GM19240 (cell line): Measurements from ENCODE around the gene SLC38A3.

Experiments
- DNase-seq: peaks from one replicate; pipeline ENCODE4 v3.0.0; 2011; ENCODE audit warnings: low spot score; ENCODE audit not compliant: insufficient read length

Gene SLC38A3

DNA sequence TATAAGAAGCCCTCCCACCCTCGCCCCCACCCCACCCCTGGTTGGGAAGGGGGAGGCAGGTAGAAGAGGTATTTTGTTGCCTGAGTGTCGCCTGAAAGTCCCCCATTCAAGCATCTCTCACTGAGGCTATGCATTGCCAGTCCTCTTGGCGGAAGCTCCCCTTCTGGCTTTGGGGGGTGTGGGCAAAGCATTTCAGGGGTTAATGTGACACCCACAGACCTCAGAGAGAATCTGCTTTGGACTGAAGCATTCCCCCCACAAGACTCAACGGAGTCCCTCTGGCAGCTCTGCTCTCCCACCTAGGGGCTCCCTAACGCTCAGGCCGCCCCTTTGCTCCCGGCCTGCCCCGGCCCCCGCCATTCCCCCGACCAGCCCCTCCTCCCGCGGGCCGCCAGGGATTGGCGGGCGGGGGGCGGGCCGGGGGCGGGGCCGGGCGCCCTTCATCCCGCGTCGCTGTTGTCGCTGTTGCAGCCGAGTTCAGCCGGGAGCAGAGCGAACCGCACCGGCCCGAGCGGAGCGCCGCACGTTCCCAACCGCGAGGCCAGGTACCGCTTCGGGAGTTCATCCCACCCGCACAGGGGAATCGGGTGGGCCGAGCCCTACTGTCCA lies at the start of gene SLC38A3:
Gene SLC38A3, plus strand, starts transcription at position 468 of the 609 bp plus-strand sequence. CDS start 8,929 bp downstream, outside the sequence.
- DNase-seq, result no peak

DNA sequence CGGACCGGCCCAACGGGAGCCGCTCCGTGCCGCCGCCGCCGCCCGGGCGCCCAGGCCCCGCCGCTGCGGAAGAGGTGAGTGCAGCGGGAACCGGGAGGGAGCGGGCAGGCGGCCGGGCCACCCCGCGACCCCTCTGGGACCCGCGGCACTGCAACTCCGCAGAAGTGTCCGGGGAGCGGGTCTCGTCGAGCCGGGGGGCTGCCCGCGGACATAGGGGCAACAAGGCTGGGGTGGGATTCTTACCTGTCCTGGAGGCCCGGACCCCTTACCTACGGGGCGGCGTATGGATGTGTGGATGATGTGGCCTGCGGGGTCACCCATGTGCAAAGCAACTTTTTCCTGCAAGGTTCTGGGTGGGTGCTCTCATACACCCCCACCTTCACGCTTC lies 49.6 kb upstream of the SLC38A3 start:
- no peak for DNase-seq

DNA sequence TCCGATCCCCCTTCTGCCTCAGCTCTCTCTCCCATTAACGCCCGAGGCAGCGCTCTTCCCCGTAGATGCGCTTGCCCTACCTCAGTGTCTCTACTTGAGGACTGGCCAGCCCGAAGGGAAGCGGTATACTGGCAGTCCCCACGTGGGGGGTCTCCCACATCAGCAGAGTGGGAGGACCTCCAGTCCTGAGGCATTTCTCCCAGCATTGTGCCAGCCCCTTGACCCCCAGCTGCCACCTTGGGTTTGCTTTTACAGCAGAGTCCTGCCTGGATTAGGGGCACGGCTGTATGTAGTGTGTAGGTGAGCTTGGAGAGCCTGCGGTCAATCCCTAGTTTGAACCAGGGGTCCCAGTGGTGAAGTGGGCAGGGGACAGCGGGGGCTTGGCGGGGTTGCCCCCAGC lies 49.2 kb upstream of the SLC38A3 start:
- no peak for DNase-seq

DNA sequence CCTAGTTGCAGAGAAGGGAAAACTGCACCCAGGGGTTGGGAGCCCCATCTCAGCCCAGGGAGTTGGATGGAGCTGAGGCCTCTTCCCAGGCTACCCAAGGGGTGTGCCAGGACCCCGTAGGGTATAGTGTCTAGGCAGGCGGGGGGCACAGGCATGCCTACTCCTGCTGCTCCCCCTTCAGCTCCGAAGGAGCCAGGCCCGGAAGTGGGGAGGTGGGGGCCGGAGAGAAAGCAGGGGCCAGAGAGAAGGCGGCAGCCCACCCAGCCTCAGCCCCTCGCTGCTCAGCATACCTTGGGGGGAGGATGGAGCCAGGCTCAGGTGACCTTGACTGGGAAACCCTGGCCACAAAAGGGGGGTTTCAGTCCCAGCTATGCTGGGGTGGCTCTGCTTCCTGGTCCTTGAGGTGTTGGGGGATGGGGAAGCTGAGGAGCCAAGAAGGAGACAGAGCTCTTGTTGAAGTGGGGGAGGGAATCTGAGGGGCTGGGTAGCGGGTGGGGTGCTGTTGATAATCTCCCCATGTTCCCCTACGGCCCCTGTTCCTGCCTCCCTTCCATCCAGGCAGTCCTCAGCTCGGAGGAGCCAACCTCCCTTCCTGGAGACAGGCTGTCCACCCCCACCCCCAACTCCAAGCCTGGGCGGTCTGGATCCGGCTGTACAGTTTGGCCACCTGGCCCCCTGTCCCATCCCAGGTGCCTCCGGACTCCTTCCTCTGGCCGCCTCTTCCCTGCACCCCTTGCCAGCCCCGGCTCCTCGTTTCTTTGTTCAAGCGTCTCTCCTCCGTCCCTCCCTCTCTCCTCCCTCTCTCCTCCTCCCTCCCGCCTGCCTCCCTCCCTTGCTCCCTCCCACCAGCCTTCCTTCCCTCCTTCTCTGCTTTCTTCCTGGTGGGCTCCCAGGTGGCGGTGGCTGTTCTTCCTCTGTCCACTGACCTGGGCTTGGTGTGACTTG lies 48.2 kb upstream of the SLC38A3 start:
- DNase-seq, result no peak

DNA sequence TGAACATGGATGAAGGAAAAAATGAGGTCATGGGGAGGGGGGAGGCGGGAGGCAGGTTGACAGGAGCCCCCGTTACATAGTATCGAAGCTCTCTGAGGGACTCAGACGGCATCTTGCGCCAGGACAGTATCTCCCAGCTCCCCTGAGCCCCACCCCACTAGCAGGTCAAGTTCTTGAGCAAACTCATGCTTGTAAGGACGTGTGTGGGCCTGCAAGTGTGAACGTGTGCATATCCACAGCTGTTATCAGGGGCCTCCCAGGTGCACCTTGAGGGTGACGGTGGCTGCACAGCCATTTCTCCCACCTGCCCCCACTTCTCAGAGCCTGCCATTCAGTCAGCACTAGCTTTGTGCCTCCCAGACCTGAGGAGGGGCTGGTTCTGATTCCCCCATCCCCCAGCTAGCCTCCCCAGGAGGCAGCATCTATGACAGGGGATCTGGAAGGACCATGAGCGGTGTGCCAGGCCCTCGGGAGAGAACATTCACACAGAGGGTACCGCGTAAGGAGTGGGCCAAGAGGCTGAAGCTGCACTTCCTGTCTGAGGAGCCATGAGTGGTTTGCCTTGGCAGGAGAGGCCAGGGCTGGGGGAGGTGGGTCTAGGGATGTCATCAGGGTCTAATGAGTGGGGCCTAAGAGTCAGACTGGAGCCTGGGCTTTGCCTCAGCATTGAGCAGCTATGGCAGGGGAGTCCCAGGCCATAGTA lies 47.1 kb upstream of the SLC38A3 start:
- no peak for DNase-seq

DNA sequence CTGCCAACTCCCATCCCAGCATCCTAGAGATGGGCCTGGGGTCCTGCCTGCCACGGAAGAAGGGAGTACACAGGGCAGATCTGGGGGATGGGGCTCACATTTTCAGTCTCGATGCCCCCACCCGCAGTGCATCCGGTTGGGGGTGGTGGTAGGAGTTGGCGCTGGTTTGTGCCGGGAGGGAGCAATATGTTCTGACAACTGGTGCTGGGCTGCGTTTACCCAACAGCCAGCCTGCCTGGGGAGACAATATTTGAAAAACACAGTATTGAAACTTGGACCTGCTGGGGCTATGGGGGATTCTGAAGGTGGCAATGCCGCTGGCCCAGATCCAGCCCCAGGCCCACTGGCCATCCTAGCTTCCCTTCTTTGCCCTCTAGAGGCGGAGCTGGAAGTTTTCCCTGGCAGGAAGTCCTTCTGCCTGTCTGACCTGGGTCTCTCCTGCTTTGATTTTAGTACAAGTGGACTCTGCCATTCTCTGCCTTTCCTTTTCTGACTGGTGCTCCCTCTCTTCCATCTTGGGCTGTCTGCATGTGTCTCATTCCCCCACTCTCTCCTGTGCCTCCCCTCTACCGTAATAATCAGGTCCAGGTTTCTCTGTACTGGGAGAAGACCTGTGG lies 46.4 kb upstream of the SLC38A3 start:
- no peak for DNase-seq

DNA sequence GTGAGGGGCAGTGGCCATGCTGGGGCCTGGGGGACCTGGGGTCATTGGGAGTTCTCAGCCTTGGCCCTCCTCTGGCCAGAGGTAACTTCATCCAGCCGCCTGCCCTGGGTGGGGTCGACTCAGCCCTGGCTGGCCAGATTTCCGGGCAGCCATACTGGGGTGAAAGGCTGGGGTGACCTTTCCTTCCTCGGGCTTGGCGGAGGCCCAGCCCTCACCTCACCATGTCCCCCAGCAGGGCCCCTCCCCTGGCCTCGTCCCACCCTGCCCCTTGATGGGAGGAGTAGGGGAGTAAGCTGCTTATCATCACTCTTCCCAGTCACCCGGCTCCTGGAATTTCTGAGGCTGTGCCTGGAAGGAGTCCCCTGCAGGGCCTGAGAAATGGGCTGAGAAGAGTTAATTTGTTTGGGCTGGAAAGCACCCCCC lies 44.5 kb upstream of the SLC38A3 start:
- no peak for DNase-seq

DNA sequence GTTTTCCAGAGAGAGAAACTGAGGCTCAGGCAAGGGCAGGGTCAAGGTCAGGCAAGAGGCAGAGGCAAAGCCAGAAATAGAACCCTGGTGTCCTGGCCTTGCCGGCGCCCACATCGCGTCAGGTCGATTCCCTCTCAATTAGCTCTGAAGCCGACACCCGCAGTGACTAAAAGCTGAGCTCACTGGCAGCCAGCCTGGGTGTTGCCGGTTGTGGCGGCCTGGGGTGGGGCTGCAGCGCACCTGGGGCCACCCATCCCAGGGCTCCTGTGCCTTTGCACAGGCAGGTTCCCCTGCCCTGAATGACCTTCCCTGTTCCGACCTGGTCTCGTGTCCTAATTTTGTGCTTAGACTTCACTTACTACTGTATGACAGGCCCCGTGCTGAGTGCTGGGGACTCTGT lies 43.8 kb upstream of the SLC38A3 start:
- no peak for DNase-seq

DNA sequence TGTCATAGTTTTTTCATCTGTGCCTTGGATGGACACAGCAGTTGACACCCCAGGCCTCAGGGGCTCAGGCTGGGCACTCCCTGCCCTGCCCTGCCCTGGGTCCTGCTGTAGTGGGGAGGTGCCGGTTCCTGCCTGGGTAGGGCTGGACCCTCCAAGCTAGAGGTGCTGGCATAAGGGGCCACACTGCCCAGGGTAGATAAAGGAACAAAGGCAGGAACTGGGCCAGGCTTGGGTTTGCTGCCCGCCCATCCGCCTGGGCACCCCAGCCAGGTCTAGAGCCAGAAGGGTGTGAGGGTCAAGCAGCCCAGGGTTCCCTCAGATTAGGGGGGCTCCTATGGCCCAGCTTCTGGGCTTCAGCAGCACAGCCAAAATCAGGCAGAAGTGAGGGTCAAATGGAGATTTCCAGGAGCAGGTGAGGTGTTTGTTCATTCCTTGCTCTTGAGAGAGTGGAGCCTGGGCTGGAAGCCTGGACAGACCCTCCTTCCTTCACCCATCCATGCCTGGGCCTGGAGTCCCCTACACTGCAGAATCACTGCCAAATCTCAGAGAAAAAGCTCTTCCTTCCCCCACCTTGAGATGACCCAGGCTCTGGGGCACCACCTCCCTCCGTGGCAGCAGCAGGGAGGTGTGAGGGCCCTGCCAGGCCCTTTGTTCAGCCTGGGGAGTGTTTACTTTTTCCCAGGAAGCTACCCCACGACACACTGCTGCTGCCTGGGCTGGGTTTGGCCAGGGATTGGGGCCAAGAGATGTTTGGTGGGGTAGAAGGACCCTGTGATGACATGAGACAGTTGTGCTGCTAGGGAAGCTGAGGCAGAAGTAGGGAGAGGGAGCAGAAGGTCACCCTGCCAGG lies 42.8 kb upstream of the SLC38A3 start:
- DNase-seq, result no peak

DNA sequence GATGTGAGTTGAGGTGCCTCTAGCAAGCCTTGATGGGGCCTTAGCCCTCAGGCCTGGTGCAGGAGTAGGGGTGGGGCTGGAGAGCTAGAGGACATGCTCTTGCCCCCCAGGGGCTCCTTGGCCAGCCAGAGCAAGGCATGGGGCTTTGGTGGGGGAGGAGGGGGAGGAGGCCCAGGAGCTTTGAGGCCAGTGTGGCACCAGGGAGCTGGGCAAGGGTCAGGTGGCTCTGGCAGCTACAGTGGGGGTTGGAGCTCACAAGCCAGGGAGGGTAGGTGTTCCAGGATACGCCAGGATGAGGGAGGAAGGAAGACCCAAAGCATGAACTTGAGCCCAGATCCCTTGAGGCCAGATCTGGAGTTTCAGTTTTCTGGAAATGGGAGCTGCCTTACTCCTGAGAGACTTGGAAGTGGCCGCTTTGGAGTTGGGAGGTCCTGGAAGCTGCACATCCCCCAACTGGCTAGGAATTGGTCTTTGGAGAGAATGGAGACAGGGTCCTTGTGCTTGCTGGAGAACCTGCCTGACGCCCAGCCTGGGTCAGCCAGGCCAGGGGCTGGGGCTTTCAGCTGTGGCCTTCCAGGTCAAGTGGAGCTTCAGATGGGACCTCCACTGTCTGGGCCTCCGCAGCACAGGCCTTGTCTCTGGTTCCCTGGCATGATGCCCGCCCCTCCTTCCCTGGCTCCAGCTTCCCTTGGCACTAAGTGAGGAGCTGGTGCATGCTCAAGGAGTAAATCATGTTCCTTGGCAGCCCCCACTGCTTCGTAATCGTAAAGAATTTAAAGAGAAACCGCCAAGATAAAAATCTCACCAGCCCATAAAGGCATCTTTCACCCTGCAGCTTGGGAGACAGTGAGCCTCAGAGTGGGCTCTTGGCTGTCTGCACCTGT lies 41.3 kb upstream of the SLC38A3 start:
- no peak for DNase-seq

DNA sequence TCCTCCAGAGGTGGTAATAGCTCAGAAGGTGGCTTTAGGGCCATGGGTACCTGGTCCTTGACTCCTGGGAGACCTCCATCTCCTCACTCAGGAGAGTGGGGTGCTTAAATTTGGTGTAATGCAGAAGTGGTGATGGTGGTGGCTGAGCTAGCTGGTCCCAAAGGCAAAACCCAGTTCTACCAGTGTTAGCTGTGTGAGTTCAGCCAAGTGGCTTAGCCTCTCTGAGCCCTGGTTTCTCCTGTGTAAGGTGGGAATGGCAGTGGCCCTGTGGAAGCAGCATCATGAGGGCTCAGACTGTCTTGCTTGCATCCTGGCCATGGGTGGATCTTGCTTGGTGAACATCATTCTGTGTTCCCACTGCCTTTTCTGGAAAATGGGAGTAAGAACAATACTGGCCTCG lies 40.6 kb upstream of the SLC38A3 start:
- no peak for DNase-seq

DNA sequence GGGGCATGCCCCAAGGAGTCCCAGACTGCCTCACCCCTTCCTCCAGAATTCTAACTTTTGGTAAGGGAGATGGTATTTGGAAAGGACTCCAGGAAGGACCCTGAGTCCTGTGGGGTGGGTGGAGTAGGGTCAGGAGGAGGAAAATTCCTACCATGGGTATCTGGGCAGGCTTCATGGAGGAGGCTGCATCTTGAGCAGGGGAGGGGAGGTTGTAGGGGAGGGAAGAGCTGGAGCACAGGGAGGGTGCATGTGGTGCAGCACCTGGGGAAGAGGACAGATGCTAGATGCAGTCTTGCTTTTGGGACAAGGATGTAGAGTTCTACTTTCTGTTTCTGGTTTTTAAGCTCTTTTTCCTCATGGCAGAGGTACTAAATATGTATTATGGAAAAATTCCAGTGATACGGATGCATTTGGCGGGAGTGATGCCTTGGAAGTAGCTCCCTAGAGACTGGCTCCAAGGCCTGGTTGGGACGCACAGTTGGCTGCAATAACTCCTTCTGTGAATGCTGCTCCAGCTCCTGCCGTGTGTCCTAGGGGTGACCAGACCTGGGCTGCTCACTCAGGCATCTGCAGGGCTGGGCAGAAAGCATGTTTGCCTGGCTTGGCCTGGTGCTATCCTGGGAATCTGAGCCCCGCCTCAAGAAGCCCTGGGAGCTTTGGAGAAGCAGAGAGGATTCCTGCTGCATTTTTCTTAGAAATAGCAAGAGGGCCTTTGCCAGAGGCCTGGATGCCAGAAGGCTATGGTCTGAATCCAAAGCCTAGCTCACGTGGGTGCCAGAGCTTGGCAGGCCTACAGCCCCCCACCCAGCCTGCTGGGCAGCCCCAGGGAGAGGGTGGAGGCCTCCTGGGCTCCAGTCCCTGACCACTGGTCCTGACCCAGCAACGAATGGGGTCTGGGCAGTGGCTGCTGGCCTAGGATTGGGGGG lies 39.8 kb upstream of the SLC38A3 start:
- DNase-seq, result no peak

DNA sequence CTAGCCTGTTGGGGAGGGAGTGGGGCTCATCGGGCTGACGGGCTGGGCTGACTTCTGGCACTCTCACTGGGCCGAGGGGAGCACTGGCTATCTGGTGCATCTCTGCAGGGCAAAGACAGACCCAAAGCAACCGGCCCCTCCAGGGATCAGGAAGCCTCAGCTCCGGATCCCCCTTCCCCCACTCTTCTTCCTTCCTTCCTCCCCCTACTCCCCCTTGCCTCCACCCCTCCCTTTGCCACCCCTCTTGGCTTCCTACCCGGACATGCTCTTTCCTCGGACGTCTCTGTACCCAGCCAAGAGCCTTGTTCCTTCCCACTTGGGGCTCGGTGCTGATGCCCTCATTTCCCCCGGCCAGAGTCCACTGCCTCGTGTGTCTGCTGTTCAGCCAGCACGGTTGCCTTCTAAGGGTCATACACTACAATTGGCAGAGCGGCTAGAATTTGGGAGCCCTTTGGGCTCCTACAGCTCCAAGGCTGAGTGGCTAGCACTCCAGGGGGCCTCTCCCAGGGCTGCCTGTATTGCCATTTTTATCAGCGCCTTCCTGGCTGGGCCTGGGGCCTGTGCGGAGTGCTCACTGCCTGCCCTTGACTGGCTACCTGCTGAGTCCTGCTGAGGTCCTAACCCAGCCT lies 39.0 kb upstream of the SLC38A3 start:
- DNase-seq, result no peak

DNA sequence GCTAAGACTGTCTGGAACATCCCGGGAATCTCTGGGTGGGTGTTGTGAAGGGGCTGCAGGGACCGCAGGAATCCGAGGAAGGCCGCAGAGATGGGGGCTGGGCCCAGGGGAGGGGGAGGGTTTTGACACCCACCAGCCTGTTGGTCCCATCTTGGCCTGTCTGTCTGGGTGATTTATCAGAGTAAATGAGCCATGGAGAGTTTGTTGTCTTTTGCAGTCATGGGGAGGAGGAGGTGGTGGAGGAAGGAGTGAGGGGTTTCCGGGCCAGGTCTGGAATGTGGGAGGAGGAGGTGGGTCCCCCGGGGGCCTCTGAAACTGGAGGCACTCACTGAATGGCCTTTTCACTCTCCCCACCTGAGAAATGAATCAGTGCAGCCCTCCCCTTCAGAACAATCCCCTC lies 38.5 kb upstream of the SLC38A3 start:
- no peak for DNase-seq

DNA sequence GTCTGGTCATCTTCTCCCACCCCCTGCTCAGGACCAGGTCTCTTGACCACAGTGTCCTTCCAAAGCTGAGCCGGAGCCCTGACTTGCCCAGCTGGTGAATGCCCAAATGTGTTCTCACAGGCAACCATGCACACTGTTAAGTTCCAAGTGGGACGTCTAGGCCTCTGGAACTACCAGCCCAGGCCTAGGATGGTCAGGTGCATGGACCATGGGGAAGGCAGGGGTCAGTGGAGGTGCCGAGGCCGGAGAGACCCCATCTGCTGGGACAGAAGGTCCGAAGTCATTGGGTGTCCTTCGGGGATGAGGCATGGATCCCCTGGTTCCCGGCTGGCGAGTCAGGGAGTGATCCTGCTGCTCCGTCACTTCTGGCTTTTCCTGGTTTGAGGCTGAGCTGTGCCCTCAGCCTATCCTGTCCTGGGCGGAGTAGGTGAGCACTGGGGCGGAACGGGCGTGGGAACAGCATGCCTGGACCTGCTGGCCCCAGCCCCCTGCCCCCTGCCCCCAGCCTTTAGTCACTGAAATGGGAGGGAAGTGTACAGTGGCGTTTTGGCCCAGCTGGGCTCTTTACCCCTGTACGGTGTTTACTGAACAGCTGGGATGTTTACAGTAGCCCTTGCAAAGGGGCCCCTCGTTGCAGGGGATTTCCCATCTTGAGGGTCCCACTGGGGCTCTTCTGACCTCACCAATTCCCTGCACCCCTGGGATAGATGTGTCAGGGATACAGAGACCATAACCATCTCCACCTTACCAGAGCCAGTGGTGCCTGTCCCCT lies 37.8 kb upstream of the SLC38A3 start:
- no peak for DNase-seq

DNA sequence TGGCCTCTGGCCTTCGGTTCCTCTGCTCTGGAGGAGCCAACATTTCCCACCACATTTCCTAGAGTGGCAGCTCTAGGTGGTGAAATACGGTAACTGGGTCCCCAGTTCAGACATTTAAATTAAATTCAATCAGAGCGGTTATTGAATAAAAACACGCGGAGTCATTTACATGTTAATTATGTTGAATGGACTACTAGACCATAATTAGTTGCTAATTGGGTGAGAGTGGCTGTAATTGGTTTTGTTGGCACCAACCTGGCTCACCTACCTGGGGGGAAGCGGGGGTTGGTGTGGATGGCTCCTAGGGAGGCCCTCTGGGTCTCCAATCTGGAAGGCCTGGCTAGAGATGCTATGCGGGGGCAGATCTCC lies 37.2 kb upstream of the SLC38A3 start:
- no peak for DNase-seq

DNA sequence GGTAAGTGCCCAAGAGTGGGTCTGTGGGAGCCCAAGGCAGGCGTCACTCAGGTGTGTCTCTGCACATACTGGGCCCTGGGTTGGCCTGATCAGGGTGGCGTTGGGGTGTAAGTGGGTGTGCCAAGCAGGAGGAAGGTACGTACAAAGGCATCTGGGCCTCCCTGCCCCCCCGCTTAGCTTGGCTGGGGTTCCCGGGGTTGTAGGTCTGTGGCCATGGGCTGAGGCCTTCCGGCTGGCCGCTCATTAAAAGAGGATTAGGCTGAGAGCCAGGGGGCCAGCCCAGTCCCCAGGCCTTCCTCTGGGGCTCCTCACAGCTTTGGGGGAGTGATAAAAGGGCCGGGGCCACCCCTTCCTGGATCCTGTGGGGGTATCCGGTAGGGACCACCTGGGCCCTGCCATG lies 36.7 kb upstream of the SLC38A3 start:
- DNase-seq, result no peak

DNA sequence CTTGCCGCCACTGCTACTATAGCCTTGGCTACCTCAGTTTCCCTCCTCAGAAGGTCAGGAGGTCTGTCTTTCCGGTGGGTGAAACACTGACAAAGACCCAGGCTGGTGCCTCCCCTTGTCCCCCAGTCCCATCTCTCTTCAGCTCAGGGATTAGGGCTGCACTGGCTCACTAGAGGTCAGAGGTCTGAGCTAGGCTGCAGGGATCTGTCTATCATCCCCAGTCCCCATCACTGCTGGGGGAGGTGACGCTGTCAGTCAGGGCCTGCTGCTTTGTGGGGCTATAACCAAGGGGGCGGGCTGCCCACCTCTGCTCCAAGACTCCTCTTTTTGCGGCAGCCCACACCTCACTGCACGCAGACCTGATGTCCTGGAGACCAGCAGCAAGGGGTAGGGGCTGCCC lies 36.3 kb upstream of the SLC38A3 start:
- DNase-seq, result no peak
